ENCODE data around the gene MPV17. TPM values are rescaled to one million over a fixed set of nuclear protein-coding genes. Genes with fewer than 3 reads are reported as not detected.

MPV17 gene
- total RNA-seq, 2 donors from 2014 or later: 46.6 to 59.6 TPM

DNA sequence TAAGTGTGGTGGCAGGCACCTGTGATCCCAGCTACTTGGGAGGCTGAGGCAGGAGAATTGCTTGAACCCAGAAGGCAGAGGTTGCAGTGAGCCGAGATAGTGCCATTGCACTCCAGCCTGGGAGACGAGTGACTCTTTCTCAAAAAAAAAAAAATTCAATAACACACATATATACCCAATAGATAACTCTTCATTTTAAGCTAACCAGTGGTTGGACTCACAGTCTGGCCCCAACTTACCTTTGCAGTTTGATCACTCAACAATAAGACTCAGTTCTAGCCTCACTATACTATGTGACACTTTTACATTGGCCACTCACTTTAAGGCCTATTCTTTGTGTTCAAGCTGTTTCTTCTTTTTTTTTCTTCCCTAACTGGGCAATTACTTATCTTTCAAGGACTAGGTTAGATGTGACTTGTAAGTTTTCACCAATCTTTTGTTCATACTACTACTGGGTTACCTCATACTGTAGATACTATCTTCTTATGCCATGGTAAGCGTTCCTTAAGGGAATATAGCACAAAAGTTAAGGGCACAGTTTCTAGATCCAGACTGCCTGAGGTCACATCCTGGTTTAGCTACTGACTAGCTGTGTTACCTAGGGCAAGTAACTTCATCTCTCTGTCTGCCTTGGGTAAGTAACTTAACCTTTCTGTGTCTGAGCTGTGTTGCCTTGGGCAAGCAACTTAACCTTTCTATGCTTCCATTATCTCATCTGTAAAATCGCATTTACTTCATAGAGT lies 40.0 kb upstream of the MPV17 start:
- no peak overlapping the region for H3K27ac ChIP-seq (ENCODE audit: low read depth, low read length)
- WGBS, 2 experiments (ENCODE audit: insufficient coverage in 1 of 2, insufficient read length in 1 of 2): 97 to 100% methylated on average over 2 to 4 of the region's 4 CpGs
- Mint-ChIP-seq H3K27me3 (ENCODE audit: insufficient read depth) (no peaks in the 10 kb centered on the region), H3K36me3 (ENCODE audit: low read depth) (peaks cover 51% of the 10 kb centered on the region), H3K9me3 (peaks cover 13% of the 10 kb centered on the region), H3K4me3 (no peak overlapping the region), H3K4me1 (peaks cover 2% of the 10 kb centered on the region), H3K27ac (no peak overlapping the region)
- H3K4me3 ChIP-seq (ENCODE audit: low read length): no peak overlapping the region
- DNase-seq: no peak
- no peak overlapping the region for H3K9ac ChIP-seq (ENCODE audit: extremely low read depth, low read length, poor library complexity, severe bottlenecking)
- peaks cover 32% of the 10 kb centered on the region for H3K36me3 ChIP-seq (ENCODE audit: control insufficient read depth, insufficient read depth, low read length)
- no peaks in the 10 kb centered on the region for H3K4me1 ChIP-seq (ENCODE audit: control insufficient read depth, insufficient read depth, low read length)
- peaks cover 15% of the 10 kb centered on the region for H3K9me3 ChIP-seq (ENCODE audit: control insufficient read depth, low read length)
- TF ChIP-seq CTCF (conservative IDR thresholded peaks at IDR 0.05): no peak
- H3K27me3 ChIP-seq (ENCODE audit: control insufficient read depth, insufficient read depth, low read length, poor library complexity, severe bottlenecking): no peaks in the 10 kb centered on the region

GRCh38 chr2:27356382-27357181 lies 33.7 kb upstream of the MPV17 start, which contains the start of gene GTF3C2:
Gene GTF3C2 (minus strand): TSS chr2:27356764. CDS start chr2:27343554, 13,210 bp downstream.
- Histone ChIP-seq H3K9ac (ENCODE audit: extremely low read depth, low read length, poor library complexity, severe bottlenecking) (peak within 1 kb of the TSS; percentile 94), H3K27me3 (ENCODE audit: control insufficient read depth, insufficient read depth, low read length, poor library complexity, severe bottlenecking) (no peaks in the 10 kb centered on the region), H3K9me3 (ENCODE audit: control insufficient read depth, low read length) (peaks cover 18% of the 10 kb centered on the region), H3K4me3 (ENCODE audit: low read length) (peak within 1 kb of the TSS; percentile 91), H3K4me1 (ENCODE audit: control insufficient read depth, insufficient read depth, low read length) (no peaks in the 10 kb centered on the region), H3K36me3 (ENCODE audit: control insufficient read depth, insufficient read depth, low read length) (no peaks in the 10 kb centered on the region), H3K27ac (ENCODE audit: low read depth, low read length) (peak within 1 kb of the TSS; percentile 98)
- Mint-ChIP-seq H3K36me3 (ENCODE audit: low read depth) (peaks cover 24% of the 10 kb centered on the region), H3K4me3 (peak within 1 kb of the TSS; percentile 94), H3K4me1 (peaks cover 20% of the 10 kb centered on the region), H3K9me3 (peaks cover 16% of the 10 kb centered on the region), H3K27me3 (ENCODE audit: insufficient read depth) (no peaks in the 10 kb centered on the region), H3K27ac (peak within 1 kb of the TSS; percentile 100)
- TF ChIP-seq CTCF (conservative IDR thresholded peaks at IDR 0.05): no peak
- peak; percentile 98 for DNase-seq
- 0% methylated on average over 43 to 67 of the region's 67 CpGs for WGBS, 2 experiments (ENCODE audit: insufficient coverage in 1 of 2, insufficient read length in 1 of 2)

GRCh38 chr2:27356056-27356381 lies 33.1 kb upstream of the MPV17 start:
- Mint-ChIP-seq H3K4me3 (peak overlapping the region; percentile 94), H3K36me3 (ENCODE audit: low read depth) (peaks cover 22% of the 10 kb centered on the region), H3K9me3 (peaks cover 14% of the 10 kb centered on the region), H3K27me3 (ENCODE audit: insufficient read depth) (no peaks in the 10 kb centered on the region), H3K27ac (peak overlapping the region; percentile 100), H3K4me1 (peaks cover 20% of the 10 kb centered on the region)
- WGBS, 2 experiments (ENCODE audit: insufficient coverage in 1 of 2, insufficient read length in 1 of 2): 0 to 1% methylated on average over 7 to 12 of the region's 12 CpGs
- Histone ChIP-seq H3K4me3 (ENCODE audit: low read length) (peak overlapping the region; percentile 91), H3K36me3 (ENCODE audit: control insufficient read depth, insufficient read depth, low read length) (no peaks in the 10 kb centered on the region), H3K9ac (ENCODE audit: extremely low read depth, low read length, poor library complexity, severe bottlenecking) (peak overlapping the region; percentile 94), H3K27ac (ENCODE audit: low read depth, low read length) (peak overlapping the region; percentile 98), H3K27me3 (ENCODE audit: control insufficient read depth, insufficient read depth, low read length, poor library complexity, severe bottlenecking) (no peaks in the 10 kb centered on the region), H3K9me3 (ENCODE audit: control insufficient read depth, low read length) (peaks cover 16% of the 10 kb centered on the region), H3K4me1 (ENCODE audit: control insufficient read depth, insufficient read depth, low read length) (no peaks in the 10 kb centered on the region)
- TF ChIP-seq CTCF (conservative IDR thresholded peaks at IDR 0.05): no peak
- peak; percentile 84 for DNase-seq

Data from endodermal cell (in vitro differentiated cells).